Spleen (tissue), 11 donors: ENCODE data around the gene PTPRE. TPM values are rescaled to one million over a fixed set of nuclear protein-coding genes. Genes with fewer than 3 reads are reported as not detected.

Experiments used
- DNase-seq: peaks from one replicate; pipeline ENCODE4 v3.0.0-alpha.2; 2020
- H3K27ac ChIP-seq, 8 donors: fragments of 200-600 bp; sonication (generic) in 7 of 8; 1 replicate in 4 of 8; 2 replicates in 4 of 8; pipeline versions ENCODE4 v1.5.0 to v1.8.0; 2016 to 2021; ENCODE audit warnings: inconsistent platforms in 4 of 8, mild to moderate bottlenecking in 4 of 8, moderate library complexity in 1 of 8
- H3K27me3 ChIP-seq, 7 donors: fragments of 200-600 bp; sonication (generic) in 6 of 7; replicated peaks in 1 of 7; 1 replicate in 4 of 7; 2 replicates in 3 of 7; pipeline versions ENCODE4 v1.5.0 to v1.8.0; 2016 to 2021; ENCODE audit warnings: inconsistent platforms in 3 of 7, mild to moderate bottlenecking in 1 of 7
- H3K36me3 ChIP-seq, 6 donors: fragments of 200-600 bp; sonication (generic) in 5 of 6; 1 replicate in 4 of 6; 2 replicates in 2 of 6; pipeline versions ENCODE4 v1.5.0 to v1.8.0; 2016 to 2021; ENCODE audit warnings: inconsistent platforms in 2 of 6
- H3K4me1 ChIP-seq, 6 donors: fragments of 200-600 bp; sonication (generic) in 5 of 6; 1 replicate in 3 of 6; 2 replicates in 3 of 6; pipeline versions ENCODE4 v1.5.0 to v1.8.0; 2016 to 2021; ENCODE audit warnings: inconsistent platforms in 3 of 6
- H3K4me3 ChIP-seq, 8 donors: fragments of 200-600 bp; sonication (generic) in 7 of 8; 1 replicate in 4 of 8; 2 replicates in 4 of 8; pipeline versions ENCODE4 v1.5.0 to v1.8.0; 2016 to 2021; ENCODE audit warnings: inconsistent platforms in 4 of 8, mild to moderate bottlenecking in 4 of 8, moderate library complexity in 2 of 8
- H3K9me3 ChIP-seq, 8 donors: fragments of 200-600 bp; sonication (generic) in 7 of 8; 1 replicate in 4 of 8; 2 replicates in 4 of 8; pipeline versions ENCODE4 v1.5.0 to v1.8.0; 2016 to 2021; ENCODE audit warnings: inconsistent platforms in 4 of 8
- CTCF ChIP-seq, 11 experiments: fragments of 200-600 bp in 7 of 11; fragments of 450-650 bp in 4 of 11; sonication (generic) in 4 of 11; IDR thresholded peaks in 8 of 11; conservative IDR thresholded peaks in 3 of 11; 1 replicate in 7 of 11; 2 replicates in 4 of 11; pipeline versions ENCODE4 v1.4.0 to v1.8.0; 2016 to 2021; ENCODE audit warnings: antibody characterized with exemption in 11 of 11, inconsistent platforms in 4 of 11, mild to moderate bottlenecking in 1 of 11
- POLR2A ChIP-seq, 3 donors: fragments of 450-650 bp; IDR thresholded peaks; one replicate each; pipeline ENCODE4 v1.5.1; 2017; ENCODE audit warnings: antibody characterized with exemption in 3 of 3, mild to moderate bottlenecking in 1 of 3
- POLR2AphosphoS5 ChIP-seq, 3 donors: sonication (generic); formaldehyde crosslinking; IDR thresholded peaks; one replicate each; pipeline ENCODE4 v1.5.1; 2017; ENCODE audit warnings: antibody characterized with exemption in 3 of 3
- WGBS, 5 donors: extraction: QIAGEN DNeasy Blood & Tissue Kit in 3 of 5; methylation state at CpG; one replicate each; pipeline versions ENCODE4 v1.1.5 to v1.1.7; 2013 to 2018; 5-methylcytosine and 5-hydroxymethylcytosine counted together
- intact Hi-C: fragments of 100-400 bp; cut with DNase I; formaldehyde crosslinking; loops from one replicate; pipeline ENCODE4 v1.15.0; 2023; ENCODE audit warnings: low total_unique reads
- polyA plus RNA-seq, 3 donors: library from polyadenylated mRNA; stranded (reverse); fragments of 200-250 nt; gene quantifications; one replicate each; pipeline ENCODE4 v1.2.1, GENCODE V29; 2013
- total RNA-seq, 7 donors: library from RNA; depleted of rRNA in 3 of 7; stranded (reverse); fragments of >200 nt in 3 of 7; fragmentation: NEBNext Ultra II Directional in 4 of 7; extraction: Animal tissue kit (Norgen Biotek cat#: 25700) in 4 of 7; gene quantifications; one replicate each; pipeline versions ENCODE4 v1.1.0 to v1.2.1, GENCODE V29; 2016 to 2021
- donor health status: healthy with polysubstance abuse.
- donor health status: DM: no; HTN: no; CAD: no; lungs with moderate emphysema.
- donor health status: DM: no; HTN: no; CAD: no.
- donor health status: Bipolar disorder and iron deficiency.
- donor health status: healthy.
- donor health status: DM: no; HTN: no; CAD: no.
- donor health status: DM: yes; HTN: yes; CAD: no.

The PTPRE gene
- total and polyA plus RNA-seq, 10 donors: 6.2 to 133 (median 70.2) TPM

DNA sequence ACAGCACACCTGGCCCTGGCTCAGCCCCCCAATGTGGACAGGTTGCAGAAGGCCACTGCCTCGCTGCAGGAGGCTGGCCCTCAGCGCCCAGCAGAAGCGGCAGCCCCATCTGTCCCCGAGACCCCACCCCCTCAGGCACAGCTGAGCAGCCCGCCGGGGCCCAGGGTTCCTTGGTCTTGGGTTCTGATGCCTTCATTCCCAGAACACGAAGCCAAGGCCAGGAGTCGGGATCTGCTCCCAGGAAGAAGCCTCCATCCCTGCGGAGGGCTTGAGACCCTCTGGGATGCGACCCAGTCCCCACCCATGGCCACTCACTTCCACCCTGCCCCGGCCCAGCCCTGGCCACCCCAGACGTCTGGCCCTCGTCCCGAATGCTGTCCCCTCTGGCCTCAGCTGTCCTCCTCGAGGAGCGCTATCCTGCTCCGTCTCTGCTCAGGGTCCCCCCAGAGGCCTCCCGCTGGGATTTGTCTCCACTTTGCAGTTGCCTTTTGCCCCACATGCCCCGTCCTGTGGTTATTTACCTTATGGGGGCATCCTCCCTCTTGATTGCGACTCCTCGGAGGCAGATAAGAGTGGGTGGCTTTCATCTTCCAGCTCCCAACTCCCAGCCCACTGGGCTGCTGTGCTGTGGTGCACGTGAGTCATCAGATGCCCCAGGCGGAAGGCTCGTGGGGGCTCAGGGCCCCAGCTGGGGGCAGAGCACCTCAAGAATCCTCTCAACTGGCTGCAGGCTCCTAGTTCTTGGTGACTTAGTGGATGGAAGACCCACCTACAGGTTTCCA lies 121.8 kb downstream of the PTPRE start:
- peaks cover 0 to 37% (median 22%) of the 10 kb centered on the region in 6 donors for H3K4me1 ChIP-seq
- H3K4me3 ChIP-seq: no peak overlapping the region
- no peaks in the 10 kb centered on the region for H3K9me3 ChIP-seq
- peaks cover 0 to 18% (median 0%) of the 10 kb centered on the region in 6 donors for H3K36me3 ChIP-seq
- TF ChIP-seq POLR2AphosphoS5 (IDR thresholded peaks at IDR 0.05) (no peak), CTCF (IDR thresholded peaks at IDR 0.05 in 8 of 11, conservative IDR thresholded peaks at IDR 0.05 in 3 of 11) (no peak), POLR2A (IDR thresholded peaks at IDR 0.05) (no peak)
- intact Hi-C loops: no loop called here
- no peak for DNase-seq
- no peak overlapping the region for H3K27ac ChIP-seq
- no peaks in the 10 kb centered on the region for H3K27me3 ChIP-seq
- 84 to 93% (median 91%) methylated on average over 20 to 24 of the region's 24 CpGs for WGBS, 5 donors

GRCh38 chr10:128029290-128029651 lies 122.4 kb downstream of the PTPRE start:
- Histone ChIP-seq H3K4me1 (peaks cover 0 to 37% (median 20%) of the 10 kb centered on the region in 6 donors), H3K9me3 (no peaks in the 10 kb centered on the region), H3K27me3 (no peaks in the 10 kb centered on the region), H3K27ac (no peak overlapping the region), H3K4me3 (no peak overlapping the region), H3K36me3 (peaks cover 0 to 18% (median 0%) of the 10 kb centered on the region in 6 donors)
- intact Hi-C loops: no loop called here
- no peak for DNase-seq
- no peak for TF ChIP-seq POLR2AphosphoS5 (IDR thresholded peaks at IDR 0.05)
- TF ChIP-seq POLR2A (IDR thresholded peaks at IDR 0.05): no peak
- no peak for TF ChIP-seq CTCF (IDR thresholded peaks at IDR 0.05 in 8 of 11, conservative IDR thresholded peaks at IDR 0.05 in 3 of 11)
- 84 to 93% (median 86%) methylated on average over 6 to 7 of the region's 7 CpGs for WGBS, 5 donors

DNA sequence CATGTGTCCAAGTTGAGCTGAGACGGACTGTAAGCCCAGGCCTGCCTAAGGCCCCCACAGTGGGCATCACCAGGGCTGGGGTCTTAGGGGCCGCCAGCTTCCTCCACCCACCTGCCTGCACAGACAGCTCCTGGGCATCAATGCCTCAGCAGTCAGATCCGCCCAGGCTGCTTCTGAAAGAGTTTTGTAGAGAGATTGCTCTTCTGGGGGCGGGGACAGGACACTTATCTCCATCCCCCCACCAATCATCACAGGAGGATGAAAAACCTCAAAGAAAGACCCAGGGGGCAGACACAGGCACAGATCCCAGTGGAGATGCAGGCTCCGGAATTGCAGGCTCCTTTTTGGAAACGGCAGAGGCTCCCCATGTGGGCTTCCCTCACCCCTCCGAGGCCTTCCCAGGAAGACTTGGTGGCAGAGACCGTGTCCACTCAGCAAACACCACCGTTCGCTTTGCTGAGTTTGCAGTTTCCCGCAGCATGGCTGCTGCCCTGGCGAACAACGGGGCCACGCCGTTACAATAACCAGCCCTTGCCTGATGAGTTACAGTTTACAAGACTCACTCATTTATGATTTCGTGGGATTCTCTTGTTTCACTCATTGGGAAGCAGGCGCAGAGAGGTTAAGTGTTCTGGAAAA lies 122.9 kb downstream of the PTPRE start:
- intact Hi-C loops: no loop called here
- H3K9me3 ChIP-seq: no peaks in the 10 kb centered on the region
- peaks cover 0 to 32% (median 17%) of the 10 kb centered on the region in 6 donors for H3K4me1 ChIP-seq
- no peak for DNase-seq
- WGBS, 5 donors: 75 to 91% (median 87%) methylated on average over 17 of the region's 17 CpGs
- TF ChIP-seq POLR2A (IDR thresholded peaks at IDR 0.05): no peak
- TF ChIP-seq CTCF (IDR thresholded peaks at IDR 0.05 in 8 of 11, conservative IDR thresholded peaks at IDR 0.05 in 3 of 11): no peak
- TF ChIP-seq POLR2AphosphoS5 (IDR thresholded peaks at IDR 0.05): no peak
- H3K4me3 ChIP-seq: no peak overlapping the region
- no peaks in the 10 kb centered on the region for H3K27me3 ChIP-seq
- peaks cover 0 to 18% (median 0%) of the 10 kb centered on the region in 6 donors for H3K36me3 ChIP-seq
- H3K27ac ChIP-seq: no peak overlapping the region

GRCh38 chr10:128030498-128031072 lies 123.7 kb downstream of the PTPRE start:
- Histone ChIP-seq H3K4me1 (peaks cover 0 to 33% (median 18%) of the 10 kb centered on the region in 6 donors), H3K9me3 (no peaks in the 10 kb centered on the region), H3K27ac (no peak overlapping the region), H3K4me3 (no peak overlapping the region), H3K27me3 (no peaks in the 10 kb centered on the region), H3K36me3 (peaks cover 0 to 18% (median 0%) of the 10 kb centered on the region in 6 donors)
- intact Hi-C loops: no loop called here
- 87 to 95% (median 90%) methylated on average over 17 of the region's 17 CpGs for WGBS, 5 donors
- TF ChIP-seq CTCF (IDR thresholded peaks at IDR 0.05 in 8 of 11, conservative IDR thresholded peaks at IDR 0.05 in 3 of 11) (no peak), POLR2A (IDR thresholded peaks at IDR 0.05) (no peak), POLR2AphosphoS5 (IDR thresholded peaks at IDR 0.05) (no peak)
- no peak for DNase-seq
